Stimulated activated CD4-positive, alpha-beta T cell treated with anti-CD3 and anti-CD28 coated beads, Interleukin-12 subunit alpha, Interleukin-12 subunit beta, amount 100 ng/mL, for 48 hours (primary cell): ENCODE data around the gene BMPER.

Experiments
- DNase-seq, 3 donors: peaks; one replicate each; pipeline ENCODE4 v3.0.0-alpha.2; 2020; ENCODE audit warnings: low read depth in 2 of 3, low spot score in 1 of 3

Gene BMPER

DNA sequence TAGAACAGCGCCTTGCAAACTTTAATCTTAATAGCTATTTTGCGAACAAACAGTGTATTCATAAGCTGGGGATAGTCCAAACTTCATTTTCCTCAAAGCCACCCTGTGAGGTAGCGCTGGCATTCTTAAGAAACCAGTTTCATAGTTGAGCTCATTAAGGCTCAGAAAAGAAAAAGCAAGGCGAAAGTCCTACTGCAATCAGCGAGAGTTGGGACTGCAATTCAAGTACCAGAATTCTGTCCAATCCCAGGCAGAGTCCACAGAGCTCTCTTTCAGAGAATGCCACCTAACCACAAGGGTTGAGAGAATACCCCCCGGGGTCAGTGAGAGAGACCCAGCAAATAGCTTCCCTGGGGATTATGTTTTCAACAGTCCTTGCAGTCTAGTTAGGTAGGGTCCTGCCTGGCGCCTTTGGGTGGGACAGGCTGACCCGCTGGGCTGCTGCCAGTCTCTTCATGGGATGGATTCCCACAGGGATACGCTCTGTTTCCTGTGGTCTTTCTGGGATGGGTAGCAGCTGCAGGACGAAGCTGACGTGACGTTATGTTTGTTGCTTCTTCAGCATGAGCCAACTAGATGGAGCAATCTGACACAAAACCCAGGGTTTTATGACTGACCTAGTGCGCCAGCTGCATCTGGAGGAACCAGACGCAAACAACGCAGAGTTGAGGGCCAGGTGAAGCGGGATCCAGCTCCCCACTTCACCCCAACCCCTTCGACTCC is 16.0 kb downstream of the BMPER start:
- no peak for DNase-seq

DNA sequence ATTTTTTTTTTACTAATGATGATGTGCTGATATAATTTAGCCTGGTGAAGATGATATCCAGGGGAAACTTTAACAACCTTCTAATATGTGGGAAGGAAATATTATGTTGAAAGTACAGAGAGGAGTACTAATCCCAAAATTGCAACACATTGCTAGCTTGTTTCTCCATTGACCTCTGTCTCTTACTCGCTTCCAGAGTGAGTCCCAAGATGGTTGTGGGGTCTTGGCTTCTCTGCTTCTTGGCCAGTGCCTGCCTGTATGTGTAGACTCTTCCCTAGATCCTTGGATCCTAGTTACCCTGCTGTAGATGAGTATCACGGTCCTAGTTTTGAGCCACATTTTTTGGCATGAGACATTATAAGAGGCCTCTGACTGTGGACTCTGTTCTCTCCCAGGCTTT is 17.5 kb downstream of the BMPER start:
- no peak for DNase-seq

DNA sequence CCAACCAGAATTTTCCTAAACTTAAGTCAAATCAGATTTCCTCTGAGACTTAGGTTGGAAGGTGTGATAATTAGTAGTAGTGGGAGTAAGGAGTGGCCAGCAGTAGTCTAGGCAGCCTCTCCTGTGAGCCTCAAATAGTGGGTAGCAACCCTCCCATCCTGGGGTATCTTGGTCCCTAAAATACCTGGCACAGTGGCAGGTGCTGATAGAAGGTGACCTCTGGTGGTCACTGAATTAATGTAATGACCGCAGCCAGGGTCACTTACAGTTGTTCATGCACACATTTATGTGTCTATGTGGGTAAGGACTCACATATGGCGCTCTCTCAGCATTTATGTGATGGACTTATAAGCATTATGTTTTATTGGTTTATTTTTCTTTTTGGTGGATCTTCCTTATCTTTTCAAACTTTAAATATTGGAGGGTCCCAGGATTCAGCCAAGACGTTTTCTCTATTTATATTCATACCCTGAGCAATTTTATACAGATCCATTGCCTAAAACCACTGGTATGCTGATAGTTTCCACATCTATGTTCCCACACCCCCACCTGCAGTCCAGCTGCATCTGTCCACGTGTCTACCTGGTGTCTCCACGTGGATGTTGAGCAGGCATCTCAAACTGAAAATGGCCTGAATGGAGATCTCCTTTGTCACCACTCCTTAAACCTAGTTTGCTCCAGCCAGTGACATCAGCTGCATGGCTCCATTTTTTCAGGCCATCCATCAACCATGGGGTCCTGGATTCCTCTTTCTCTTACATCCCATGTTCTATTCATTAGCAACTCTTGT is 18.3 kb downstream of the BMPER start:
- no peak for DNase-seq

DNA sequence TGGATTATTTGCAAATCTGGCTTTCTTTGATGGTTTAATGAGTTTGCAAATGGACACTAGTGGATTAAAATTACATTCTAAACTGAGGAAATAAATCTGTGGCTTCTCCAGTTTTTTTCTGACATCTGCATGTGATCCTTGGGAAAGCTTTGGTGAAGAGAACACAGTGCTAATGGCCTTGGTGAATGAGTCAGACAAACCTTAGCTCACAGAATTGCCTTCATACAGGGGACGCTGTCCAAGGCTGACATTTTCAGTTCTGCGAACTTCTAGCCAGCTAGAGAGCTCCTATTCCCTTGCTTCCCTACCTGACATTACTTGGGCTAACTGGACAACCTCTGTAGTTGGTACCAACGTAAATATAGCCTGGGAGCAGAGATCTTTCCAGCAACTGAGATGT is 21.2 kb downstream of the BMPER start:
- no peak for DNase-seq

DNA sequence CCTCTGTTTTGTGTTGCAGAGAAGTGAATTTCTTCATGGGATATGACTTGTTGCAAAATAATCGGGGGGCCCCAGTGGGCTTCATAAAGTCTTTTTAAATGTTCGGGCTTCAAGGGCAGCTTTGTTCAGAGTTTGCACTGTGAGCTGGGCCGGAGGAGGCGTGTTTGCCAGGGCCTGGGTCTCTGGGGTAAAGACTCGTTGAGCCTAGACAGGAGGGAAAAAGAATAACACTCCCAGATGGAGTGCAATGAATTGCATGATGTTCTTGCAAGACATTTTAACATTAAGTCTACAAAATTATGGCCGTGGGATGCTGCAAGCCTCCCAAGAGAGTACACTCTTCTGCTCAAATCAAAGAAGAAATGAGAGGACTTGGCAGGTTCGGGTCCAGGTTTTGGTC is 23.6 kb downstream of the BMPER start:
- no peak for DNase-seq

DNA sequence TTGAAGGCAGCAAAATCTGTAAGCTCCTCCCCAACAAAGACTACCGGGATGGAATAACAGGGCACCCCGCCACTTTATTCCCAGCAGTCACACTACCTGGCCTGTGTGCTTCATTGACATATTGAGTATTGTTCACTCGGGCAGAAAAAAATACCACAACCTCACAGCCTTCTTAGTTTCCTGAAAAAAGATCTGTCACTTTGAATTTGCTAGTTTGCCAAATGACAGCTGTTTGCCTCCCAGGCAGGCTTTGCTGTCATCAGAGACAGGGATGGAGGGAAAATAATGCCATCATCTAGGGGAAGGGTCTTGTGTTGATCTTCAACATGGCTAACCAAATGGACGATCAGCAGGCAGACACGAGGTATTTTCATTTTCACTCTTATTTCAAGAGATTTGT is 26.9 kb downstream of the BMPER start:
- no peak for DNase-seq

DNA sequence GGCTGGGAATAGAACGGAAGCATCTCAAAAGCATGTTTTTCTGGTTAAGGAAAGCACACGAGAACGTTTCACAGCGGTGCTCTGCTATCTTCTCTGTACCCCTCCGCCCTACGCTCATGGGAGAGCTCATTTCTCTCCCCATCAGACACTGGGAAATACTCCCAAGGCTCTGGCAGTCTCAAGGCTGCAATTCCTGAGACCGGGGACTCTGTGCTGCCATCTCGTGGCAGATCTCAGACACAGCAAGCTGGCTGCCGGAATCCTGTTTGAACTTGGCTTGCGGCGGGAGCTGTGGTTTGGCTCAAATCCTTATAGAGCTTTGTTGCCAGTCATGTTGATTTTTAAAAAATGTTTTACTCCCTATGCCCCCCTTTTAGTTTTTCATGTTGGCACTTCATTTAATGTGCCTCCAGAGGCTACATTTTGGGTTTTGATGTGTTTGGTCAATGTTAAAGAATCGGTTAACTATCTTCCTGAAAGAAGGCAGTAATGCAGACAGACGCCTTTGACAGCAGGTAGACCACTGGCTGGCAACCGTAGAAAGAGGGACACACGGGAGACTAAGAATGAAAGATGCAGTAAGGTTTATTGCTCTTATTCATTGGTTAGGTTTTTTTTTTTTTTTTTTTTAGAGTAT is 27.6 kb downstream of the BMPER start:
- DNase-seq = peak; percentile 37 to 52 (median 43)

DNA sequence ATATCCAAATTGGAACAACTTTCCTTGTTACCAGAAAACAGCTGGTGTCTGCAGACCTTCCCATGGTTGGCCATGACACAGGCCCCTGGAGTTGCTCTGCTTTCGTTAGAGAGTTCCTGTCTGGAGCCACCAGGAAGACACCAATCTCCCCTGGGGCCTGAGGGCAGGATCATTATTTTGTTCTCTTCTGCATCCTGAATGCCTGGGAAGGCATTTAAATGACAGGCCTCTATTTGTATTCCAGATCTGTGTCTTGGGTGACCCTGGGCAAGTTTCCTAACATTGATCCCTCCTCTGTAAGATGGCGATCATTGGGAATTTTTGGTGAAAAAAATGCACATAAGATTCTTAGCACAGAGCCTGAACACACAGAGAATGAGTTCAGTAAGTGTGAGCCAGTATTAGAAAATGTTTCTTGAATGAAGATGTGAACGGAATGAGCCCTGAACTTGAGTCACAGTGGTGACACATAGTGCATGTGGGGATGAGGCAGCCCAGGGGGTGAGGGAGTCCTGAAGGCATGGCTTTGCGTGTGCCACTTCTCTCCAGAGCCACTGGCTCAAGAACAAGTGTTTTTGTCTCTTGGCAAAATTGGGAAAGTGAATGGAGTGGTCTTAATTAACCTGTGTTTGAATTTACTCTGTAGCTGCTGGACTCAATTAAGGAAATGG is 28.4 kb downstream of the BMPER start:
- no peak for DNase-seq

DNA sequence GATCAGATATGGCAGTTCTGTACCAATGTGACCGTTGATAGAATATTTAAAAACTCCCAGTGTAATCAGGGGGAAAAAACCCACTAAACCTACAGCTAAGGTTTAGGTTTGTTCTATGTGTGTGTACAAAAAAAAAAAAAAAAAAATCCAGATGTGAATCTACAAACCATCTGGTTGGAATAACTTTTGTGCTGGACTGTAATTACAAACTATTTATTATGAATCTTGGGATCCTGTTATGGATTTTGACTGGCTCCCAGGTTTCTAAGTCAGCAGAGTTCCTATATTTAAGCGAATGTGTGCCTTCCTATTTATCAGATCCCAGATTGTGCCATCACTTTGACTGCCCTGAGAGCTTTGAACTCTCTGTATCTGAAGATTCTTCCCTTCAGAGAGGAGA is 29.1 kb downstream of the BMPER start:
- no peak for DNase-seq

DNA sequence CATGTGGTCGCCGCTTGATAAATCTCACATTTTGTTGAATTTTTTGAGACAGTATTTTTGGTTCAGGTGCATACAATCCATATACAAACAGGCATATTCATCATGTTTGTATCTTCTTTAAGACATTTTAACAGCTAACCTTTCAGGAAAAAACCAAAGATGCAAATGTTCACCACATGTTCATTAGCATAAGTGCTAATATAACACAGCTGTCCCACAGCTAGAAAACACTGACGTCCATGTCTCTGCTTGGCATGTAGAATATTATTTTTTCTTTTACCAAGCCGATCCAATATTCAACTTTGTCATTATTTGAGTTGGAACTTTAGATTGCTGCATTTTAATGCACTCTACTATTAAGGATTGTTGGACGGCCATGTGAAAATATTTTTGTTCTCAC is 31.2 kb downstream of the BMPER start:
- no peak for DNase-seq

DNA sequence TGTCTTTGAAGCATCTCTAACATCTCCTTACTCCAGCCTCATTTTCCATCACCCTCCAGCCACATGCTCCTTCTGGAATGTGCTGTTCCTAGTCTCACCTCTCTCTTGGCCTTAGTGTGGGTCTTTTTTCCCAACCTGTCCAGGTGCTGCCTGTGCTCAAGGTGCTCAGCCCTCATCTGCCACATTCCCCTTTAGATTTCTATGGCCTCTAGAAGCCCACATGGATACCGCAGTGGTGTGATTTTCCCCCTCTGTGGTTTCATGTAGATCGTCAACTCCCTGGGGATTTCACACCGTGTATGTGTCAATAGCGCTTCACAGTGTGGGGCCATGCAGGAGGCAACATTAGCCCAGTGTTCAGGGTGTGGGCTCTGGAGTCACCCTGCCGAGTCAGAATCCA is 32.5 kb downstream of the BMPER start:
- no peak for DNase-seq

DNA sequence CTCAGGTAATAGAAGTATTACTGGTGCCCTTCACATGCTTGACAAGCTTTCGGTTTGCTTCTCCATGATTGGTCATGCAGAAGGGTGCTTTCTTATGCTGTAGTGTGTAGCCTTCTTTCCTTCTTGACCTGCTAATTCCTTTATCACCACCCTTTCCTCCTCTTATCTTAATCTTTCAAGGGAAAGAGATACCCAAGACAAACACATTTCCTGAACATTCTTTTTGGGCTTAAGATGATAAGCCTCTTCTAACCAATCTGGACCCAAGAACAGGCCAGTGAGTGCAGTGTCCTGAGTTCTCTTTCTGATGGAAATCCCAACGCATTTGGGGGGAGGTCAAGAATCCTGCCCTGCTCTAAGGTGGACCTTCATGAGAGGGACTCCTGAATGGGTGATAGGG is 33.8 kb downstream of the BMPER start:
- no peak for DNase-seq

DNA sequence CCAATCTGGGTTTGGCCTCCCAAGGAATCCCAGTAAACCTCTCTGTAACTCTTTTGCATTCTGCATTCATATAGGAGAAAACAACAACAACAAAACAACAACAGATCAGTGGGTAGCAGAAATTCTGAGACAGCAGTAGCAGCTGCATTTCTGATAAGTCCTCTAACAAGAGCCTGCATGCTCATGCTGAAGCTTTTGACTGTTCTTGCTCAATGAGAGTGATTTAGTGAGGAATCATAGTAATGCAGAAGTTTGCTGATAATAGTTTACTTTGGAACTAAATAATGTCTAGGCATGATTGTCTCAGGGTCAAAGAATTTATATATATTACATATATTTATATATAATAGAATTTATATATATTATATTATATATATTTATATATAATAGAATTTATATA is 35.2 kb downstream of the BMPER start:
- no peak for DNase-seq

DNA sequence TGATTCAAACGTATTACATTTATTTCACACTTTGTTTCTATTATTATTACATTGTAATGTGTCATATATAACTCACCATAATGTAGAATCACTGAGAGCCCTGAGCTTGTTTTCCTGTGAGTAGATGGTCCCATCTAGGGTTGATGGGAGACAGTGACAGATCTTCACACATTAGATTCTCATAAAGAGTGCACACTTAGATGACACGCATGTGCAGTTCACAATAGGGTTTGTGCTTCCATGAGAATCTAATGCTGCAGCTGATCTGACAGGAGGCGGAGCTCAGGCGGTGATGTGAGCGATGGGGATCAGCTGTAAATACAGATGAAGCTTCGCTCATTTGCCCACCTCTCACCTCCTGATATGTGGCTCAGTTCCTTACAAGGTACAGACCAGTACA is 36.1 kb downstream of the BMPER start:
- DNase-seq = no peak

DNA sequence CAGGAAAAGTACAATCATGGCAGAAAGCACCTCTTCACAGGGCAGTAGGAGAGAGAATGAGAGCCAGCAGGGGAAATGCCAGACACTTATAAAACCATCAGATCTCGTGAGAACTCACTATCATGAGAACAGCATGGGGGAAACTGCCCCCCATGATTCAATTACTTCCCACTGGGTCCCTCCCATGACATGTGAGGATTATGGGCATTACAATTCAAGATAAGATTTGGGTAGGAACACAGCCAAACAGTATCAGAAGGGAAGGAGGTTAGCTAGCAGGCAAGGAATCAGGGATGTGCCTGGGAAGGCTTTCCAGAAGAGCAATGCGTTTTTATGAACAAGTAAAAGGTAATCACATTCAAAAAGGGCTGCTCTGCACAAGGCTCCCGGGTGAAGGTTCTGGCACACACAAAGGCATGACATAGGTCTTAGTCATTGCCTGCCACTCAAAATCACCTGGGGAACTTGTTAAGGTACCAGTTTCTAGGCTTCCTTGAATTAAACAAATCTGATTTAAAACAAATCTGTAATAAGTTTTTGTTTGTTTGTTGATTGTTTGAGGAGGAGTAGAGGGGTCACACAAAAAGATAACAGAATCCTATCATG is 40.9 kb downstream of the BMPER start:
- DNase-seq = no peak

DNA sequence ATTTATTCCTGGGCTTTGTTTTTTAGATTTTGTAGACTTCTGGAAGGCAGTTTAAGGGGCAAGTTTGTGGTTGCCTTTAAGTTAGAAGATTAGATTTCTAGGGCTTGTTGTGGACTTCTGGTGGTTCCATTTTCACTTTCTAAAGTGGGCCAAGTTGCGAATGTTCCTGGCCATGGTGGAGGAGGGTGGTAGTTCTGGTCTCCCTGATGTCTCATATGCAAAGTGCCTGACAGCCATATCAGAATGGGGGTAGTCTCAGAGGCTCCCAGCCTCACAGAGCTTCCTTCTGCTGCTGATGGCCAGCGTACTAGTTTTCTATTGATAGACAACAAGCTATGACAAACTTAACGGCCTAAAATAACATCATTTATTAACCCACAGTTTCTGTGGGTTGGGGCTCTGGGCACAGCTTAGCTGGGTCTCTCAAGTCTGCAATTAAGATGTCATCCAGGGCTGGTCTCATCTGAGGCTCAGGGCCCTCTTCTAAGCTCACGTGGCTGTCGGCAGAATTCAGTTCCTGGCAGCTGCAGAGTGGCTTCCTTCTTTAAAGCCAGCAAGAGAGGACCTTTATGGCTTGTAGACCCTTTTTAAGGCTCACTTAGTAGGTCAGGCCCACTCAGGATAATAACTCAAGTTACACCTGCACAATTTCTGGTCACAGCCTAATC is 44.8 kb downstream of the BMPER start:
- no peak for DNase-seq

DNA sequence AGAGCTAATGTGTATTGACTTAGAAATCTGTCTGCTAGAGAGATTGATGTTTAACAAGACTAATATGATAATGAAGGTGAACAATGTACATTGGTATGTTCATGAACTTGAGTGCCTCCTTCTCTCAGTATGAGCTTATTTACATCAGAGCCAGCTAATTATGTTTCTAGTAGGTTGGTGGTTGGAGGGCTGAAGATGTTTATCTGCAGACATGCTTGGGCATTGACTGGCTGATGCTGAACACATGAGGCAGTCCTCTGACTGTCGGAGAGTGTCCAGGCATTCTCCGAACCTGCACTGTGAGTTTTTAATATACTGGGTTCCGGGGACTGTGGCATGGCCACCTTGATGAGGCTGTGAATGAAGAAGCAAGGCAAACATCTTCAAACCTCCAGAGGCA is 47.5 kb downstream of the BMPER start:
- no peak for DNase-seq

DNA sequence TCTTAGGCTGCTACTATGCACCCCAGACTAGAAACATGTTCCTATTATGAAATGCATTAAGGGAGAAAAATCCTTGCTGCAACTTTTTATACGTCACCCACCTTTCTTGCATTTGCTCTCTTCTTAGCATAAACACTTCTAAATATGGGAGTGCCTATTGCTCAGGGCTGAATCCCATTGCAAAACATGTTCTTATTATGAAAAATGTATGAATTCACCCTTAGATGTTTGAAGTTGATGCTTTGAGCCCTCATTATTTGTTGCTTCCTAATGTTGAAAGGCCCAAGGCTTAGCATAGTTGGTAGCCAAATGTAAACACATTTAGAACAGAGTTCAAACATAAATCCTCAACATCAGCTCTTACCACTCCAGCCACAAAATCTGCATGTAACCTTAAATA is 52.8 kb downstream of the BMPER start:
- DNase-seq = no peak

DNA sequence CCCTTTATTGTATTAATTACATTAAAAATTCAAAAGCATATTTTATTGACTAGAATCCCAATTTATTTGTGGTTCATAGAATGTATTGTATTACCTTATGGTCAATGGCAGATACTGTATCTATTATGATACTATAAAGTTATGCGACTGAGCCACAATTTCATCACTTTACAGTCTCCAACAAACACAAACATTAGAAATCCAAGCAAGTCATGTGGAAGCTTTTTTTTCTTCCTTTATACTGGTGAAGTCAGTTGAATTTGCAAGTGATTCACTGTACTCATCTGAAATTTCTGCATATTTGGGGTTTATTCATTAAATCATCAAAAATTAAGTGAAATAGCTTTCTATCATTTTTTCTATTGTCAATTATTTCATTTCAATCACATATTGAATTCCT is 54.3 kb downstream of the BMPER start:
- no peak for DNase-seq

DNA sequence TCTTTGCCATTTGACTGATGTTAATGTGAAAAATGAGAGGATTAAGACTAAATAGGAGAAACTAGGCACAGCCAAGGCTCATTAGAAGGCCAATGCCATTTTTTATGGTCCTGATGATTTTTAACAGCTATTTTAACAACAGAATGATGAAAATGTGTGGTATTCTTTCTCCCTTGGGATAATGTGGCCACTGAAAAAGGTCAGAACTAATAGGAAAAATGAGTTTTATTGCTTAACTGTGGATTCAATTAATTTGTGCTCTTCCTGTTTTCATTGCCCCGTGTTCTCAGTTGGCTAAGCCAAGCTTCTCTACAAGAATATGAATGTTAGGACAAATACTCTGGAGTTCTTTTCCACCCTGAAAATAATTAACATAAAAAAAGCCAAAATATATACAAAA is 56.6 kb downstream of the BMPER start:
- no peak for DNase-seq
